NCI-H2227 (cell line): ENCODE measurements around the gene SSX2IP.
"Not testable (repeated sequence)": the region's sequence is repeated elsewhere in the genome, so short reads cannot be mapped to it uniquely, and the experiment has no call there.

ENCODE experiments used
- DNase-seq: peaks from one replicate; lab custom pipeline; 2025; ENCODE audit not compliant: unreplicated experiment; lab: John Stamatoyannopoulos, UW

The SSX2IP gene, protein sequence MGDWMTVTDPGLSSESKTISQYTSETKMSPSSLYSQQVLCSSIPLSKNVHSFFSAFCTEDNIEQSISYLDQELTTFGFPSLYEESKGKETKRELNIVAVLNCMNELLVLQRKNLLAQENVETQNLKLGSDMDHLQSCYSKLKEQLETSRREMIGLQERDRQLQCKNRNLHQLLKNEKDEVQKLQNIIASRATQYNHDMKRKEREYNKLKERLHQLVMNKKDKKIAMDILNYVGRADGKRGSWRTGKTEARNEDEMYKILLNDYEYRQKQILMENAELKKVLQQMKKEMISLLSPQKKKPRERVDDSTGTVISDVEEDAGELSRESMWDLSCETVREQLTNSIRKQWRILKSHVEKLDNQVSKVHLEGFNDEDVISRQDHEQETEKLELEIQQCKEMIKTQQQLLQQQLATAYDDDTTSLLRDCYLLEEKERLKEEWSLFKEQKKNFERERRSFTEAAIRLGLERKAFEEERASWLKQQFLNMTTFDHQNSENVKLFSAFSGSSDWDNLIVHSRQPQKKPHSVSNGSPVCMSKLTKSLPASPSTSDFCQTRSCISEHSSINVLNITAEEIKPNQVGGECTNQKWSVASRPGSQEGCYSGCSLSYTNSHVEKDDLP

DNA sequence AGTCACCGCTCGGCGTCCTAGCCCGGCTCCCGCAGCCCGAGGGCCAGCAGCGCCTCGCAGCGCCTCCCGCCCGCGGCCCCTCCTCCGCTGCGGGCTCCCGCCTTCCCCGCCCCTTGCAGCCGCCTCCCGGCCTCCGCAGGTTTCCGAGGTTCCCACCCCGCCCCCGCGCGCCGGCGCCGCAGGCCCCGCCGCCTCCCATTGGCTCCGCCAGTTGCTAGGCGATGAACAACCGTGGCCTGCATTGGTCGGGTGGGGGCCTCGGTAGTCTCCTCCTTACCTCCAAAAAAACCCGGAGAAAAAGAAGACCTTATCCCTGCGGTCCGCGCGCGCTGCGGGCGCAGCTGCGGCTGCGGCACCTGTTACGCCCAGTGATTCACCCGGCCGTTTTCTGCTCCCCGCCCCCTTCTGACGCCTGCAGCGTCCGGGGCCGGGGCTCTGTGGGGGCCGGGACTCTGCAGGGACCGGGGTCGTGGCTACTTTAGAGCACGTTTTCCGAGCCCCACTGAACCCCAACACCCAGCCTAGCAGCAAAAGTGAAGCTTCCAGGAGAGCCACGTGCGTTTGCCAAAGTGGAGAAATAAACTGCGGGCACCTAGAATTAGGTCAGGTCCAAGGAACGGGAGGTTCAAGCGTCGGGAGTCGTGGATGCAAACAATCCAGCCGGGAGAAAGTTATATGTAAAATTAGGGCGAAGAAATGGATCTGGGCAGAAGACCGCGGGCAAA is at the start of gene SSX2IP:
SSX2IP (minus strand) TSS at position 65 of the 725 bp plus-strand sequence. CDS start 19,242 bp downstream, outside the sequence.
- peak; percentile 99 for DNase-seq

DNA sequence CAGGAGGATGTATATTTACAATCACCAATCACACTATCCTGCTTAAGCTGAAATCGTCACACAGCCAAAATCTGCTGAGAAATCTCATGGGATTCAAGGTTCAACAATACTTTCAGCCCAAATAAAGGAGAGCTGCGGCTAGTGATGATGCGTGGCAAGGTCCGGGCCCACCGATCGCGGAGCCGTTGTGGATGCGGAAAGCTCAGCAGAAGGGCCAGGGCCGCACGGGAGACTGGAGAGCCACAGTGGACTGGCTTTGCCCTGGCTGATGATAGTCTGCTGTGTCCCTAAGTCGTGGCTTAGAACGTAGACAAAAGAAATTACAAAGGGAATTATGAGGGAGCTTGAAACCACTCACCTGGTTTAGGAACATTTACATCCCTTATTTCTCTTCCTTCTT is 48.0 kb upstream of the SSX2IP start:
- DNase-seq = no peak

DNA sequence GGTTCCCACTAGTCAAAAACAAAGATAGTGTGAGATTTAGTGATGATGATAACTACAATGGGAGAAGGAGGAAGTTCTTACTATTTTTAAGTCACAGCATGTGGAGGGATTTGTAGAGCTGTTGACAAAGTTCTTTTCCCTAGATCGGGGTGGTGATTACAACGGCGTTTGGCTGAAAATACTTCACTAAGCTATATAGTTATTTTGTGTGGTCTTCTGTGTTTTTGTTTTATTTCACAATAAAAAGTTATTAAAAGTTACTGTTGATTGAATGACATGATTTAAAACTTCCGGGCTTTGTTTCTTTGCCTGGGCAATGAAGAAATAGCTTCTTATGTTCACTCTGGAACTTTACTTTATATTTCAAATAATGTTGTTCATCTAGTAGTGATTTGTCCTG is 47.3 kb upstream of the SSX2IP start:
- no peak for DNase-seq

DNA sequence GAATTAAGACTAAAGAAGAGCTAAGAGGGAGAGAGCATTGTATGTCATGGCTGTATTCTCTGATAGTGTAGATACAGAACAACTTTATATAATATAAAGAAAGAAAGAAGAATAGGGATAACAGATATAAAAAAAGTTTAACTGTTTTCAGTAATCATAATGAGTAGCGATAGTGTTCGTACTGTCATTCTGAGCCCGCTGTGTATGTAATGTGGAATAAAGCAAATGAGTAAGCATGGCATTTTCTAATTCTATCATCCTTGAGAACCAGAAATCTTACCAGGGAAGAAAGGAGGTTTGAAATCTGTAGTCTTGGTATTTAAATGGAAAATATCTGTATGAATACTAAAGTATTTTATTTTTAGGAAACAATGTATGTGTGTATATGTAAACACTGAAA is 46.7 kb upstream of the SSX2IP start:
- no peak for DNase-seq

DNA sequence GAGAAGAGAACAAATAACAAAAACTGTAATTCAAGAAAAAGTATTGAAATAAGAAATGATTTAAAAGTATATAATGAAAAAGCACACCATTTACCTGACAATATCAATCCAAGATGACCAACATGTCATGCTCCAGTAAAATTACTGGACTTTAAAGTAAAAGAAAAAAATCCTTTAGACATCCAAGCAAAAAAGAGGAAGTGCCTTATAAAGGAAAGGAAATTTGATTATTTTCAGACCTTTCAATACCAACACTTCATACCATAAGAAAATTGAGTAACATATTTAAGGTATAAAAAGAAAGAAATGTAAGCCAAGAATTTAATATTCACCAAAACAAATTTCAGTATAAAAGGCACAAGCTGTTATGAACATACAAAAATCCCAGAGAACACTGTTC is 46.2 kb upstream of the SSX2IP start:
- DNase-seq = no peak

DNA sequence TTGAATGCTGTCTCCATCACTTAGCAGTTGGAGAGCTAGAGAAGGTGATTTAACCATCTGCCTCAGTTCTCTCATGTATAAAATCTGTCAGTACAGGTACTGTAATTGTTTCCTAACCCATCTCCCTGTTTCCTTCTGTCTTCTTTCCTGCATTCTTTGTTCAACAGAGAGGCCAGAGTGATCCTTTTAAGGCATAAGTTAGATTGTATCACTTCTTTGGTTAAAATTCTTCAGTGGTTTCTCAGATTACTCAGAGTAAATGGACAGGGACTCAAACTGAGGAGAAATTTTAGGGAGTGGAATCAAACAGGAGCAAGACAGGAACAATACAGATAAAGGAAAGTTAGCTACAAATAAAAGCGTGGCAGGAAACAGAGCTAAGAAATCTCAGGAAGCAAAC is 45.2 kb upstream of the SSX2IP start:
- DNase-seq = no peak

DNA sequence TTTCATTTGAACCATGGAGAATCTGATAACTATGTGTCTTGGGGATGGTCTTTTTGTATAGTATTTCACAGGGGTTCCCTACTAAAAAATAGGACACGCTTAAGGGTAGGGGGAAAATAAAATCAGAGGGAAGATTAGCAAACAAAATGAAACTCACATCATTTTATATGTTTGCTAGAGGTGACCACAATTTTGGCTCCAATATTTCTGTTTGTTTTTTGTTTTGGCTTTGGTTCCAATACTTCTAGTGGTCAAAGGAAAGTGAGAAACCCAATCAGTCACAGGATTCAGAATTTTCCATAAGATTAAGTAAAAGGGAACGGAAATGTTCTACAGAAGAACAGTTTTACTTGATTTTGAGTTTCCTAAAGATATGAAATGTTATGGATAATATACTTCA is 42.3 kb upstream of the SSX2IP start:
- DNase-seq = no peak

DNA sequence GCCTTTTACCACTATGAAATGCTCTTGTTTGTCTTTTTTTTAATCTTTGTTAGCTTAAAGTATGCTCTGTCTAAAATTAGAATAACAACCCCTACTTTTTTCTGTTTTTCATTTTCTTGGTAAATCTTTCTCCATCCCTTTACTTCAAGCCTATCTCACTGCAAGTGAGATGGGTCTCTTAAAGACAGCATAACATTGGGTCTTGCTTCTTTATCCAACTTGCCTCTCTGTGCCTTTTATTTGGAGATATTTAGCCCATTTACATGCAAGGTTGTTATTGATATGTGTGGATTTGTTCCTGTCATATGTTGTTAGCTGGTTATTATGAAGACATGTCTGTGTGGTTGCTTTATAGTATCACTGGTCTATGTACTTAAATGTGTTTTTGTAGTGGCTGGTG is 41.3 kb upstream of the SSX2IP start:
- no peak for DNase-seq

DNA sequence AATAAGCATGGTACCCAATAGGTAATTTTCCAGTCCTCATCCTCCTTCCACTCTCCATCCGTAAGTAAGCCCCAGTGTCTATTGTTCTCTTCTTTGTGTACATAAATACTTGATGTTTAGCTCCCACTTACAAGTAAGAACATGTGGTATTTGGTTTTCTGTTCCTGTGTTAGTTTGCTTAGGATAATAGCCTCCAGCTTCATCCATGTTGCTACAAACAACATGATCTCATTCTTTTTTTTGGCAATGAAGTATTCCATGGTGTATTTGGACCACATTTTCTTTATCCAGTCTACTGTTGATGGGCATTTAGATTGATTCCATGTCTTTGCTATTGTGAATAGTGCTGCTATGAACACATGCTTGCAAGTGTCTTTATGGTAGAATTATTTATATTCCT is 37.5 kb upstream of the SSX2IP start:
- not testable (repeated sequence) for DNase-seq

DNA sequence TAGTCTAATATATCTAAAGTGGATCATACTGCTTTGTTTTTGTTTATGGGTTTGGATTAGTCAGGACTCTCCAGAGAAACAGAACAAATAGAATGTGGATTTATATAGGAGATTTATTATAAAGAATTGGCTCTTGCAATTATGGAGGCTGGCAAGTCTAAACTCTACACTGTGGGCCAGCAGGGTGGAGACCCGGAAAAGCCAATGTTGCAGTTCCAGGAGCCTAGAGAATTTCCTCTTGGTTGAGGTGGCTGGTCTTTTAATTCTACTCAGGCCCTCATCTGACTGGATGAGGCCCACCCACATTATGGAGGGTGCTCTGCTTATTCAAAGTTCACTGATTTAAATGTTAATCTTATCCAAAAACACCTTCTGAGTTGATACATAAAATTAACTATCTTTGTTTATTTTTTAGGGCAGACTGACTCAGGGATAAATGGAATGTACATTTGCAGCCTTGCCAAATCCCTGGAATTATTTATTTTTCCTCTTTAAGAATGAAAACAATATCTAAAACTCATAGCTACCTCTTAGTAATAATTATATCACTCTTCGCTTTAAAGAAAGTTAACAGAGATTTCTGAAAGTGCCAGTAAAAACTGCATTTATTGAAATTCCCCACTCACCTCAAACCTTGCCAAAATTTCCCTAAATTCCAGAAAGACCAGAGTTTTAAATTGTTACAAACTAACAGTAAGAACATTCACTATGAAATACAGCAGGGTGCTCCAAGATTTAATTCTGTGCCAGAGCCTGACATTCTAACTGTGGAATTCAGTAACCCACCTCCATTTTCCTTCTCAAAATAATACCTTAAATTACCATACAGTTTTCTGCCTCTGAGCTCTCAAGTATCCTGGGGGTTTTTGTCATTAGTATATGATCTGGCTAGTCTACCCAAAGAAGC is 36.6 kb upstream of the SSX2IP start:
- DNase-seq = no peak

DNA sequence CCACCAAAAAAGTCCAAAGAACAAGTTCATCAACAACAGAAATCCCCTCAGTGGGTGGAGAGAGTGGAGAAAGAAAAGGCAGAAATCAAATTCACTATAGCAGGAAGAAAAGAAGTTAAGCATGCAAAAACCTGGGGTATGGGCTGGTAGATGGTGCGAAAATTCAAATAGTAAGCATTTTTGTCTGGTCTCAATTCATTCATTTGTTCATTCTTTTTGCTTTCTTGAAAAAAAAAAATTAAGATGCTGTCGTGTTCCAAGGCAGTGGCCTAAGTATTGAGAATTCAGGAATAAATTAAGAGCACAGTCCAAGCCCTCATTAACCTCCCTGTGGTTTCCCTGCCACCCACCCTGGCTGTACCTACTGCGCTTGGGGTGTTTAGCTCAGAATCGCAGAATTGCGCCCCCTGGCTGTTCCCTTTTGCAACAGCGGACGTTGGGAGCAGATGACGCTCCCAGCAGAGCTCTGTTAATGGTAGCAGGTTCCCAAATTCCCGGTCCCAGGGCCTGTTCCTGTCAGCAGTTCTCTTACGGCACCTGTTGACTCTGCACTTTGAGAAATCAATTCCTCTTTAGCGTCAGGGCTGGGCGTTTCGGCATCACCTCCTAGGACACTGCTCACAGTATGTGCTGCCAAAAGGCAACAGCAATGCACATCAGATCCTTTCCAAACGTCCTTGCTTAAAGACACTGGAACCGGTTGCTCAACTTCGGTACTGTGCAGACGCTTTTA is 34.0 kb upstream of the SSX2IP start:
- no peak for DNase-seq

DNA sequence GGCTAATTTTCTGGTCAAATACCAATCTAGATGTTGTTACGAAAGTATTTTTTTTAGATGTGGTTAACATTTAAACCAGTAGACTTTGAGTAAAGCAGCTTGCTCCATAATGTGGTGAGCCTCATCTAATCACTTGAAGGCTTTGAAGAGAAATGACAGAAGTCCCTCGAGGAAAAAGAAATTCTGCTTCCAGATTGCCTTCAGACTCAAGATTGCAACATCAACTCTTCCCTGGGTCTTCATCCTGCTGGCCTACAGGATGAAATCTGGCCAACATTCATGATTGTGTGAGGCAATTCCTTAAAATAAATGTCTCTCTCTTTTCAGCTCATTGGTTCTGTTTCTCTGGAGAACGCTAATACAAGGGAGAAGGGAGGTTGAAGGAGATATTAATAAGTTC is 32.5 kb upstream of the SSX2IP start:
- DNase-seq = no peak

DNA sequence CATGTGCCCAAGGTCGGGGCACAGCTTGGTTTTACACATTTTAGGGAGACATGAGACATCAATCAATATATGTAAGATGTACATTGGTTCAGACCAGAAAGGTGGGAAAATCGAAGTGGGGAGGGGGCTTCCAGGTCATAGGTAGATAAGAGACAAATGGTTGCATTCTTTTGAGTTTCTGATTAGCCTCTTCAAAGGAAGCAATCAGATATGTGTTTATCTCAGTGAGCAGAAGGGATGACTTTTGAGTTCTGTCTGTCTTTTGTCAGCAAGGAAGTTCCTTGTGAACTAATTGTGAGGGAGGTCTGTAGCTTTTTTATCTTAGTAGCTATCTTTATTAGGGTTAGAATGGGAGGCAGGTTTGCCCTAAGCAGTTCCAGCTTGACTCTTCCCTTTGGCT is 31.6 kb upstream of the SSX2IP start:
- DNase-seq = not testable (repeated sequence)

DNA sequence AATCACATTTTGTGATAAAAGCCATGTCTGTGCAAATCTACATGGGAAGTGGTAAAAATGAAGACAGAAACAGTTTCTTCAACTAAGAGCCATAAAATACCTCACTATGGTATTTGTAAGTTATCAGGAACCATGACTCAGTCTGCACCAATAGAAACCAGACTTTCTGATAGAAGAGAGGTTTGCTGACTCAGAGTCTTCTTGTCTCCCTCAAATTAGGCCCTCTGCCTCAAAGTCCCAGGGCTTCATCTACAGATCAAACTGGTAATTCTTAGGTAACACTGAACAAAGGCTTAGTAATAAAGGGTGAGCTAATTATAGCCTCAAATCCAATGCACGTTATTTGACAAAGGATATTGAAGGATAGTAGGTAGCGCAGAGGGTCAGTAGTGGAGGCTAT is 30.9 kb upstream of the SSX2IP start:
- no peak for DNase-seq

DNA sequence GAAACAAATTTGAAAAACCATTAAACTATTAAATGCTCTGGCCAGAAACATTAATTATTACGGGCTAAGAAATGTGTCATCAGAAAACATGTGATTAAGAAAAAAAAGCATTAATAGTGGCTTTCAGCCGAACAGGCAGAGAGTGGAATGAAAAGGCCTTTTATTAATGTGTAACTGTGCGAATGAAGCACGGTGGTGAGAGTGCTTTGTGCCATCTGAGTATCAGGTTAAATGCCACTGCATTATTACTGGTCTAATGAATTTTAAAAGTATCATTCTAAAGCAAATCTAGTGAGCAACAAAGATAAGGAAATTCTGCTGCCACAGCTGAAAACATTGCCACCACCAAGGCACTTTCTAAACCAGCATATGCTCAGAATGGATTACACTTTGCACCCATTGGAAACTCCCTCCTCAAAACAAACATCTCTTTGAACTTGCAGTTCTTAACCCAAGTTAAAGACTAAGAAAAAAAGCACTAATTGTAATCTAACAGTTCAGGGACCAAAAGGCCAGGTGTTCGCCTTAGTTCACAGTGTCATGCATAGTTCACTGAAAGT is 30.0 kb upstream of the SSX2IP start:
- DNase-seq = no peak

DNA sequence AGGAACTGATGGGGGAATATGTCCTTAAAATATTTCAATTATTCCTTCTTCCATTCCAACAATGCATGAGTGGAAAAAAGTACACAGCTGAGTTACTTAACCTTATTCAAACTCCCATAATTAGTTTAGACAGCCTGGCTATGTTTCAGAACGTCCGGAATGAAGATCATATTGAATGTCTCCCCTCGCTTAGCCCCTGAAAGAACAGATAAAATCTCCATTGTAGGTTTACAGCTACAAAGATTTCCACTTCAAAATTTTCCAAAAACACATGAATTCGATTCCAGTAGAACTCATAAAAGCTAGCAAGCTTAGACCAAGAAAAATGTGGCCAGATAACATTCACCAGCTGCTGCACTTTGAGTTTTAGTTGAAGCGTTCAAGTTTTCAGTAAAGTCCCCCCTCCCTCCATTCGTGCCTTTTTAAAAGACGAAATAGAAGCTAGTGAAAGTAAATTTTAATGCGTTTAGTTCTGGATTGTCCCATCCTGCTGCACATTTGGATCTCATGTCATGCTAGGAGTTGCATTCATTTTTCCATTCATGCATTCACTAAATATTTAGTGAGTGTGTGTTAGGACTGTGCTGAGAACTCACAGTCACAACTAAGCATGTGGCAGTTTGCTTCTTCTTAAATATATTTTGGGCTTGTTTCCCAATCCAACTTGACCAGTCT is 29.4 kb upstream of the SSX2IP start:
- no peak for DNase-seq

DNA sequence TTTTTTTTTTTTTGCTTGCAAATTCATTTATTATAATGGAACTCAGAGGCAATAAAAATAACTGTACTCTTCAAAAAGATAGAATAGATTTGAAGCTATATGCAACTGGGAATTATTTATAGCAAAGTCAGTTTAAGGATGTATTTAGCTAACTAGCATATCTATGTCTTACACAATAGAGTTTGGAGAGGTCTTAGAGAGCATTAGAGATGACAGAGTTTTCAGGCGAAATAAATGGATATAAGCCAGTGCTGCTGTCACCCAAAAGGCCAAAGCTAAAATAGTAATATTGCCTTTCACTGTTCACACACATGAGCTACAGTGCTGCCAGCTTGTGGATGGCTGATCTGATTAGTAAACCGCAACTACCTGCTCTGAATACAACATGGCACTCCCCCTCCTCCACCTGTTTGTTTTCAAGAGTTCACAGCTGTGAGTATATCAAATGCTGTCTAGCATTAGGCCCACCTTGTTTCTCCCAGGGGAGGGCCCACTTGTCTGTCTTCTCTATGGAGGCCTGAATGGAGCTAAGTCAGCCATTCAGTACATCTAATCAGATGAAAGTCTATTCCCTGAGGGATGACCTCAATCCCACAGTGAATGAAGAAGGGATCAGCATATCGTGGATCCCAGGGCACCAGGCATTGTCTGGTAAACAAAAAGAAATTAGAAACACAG is 25.2 kb upstream of the SSX2IP start:
- DNase-seq = no peak

DNA sequence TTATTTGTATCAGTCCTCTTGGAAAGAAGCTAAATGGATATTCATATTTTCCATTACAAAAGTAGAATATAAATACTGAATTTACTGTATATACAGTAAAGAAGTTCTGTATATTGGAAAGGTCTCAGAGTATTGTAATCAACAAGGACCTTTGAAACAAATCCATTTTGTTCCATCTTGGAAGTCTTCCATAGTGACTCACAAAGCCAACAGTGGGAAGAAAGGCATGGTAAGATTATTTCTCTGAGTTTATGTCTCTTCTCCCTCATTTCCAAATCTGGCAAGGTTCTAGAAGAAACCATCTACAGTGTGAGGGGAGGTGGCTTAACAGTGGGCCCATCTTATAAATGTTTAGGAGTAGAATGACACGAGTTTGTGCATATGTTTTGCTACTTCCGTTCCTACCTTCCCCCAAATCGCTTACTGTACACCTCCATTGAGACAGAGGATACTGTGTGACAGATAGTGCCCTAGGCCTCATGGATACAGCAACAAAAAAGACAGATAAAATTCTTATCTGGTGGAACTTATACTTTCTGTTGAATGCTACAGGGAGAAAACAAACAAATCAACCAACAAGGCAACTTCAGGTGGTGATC is 22.1 kb upstream of the SSX2IP start:
- no peak for DNase-seq

DNA sequence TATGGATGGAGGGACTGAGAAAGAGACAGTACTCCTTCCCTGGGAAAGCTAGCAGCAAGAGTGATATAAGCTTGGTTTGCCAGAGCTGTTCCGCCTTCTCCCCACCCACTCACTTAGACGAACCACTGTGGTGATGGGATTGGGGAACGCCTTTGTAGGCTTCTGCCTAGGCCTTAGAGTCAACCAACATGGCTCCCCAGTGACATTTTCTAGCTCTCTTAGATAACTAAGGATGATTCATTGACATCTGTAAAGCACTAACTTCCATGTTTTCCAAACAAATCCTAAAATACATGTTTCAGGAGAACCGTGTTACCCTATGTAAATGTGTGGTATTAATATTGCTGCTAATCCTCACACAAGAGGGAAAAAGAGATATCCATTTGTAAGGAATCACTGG is 21.6 kb upstream of the SSX2IP start:
- no peak for DNase-seq
